ENCODE measurements around the gene ALAS1.
"Not testable (repeated sequence)": the region's sequence is repeated elsewhere in the genome, so short reads cannot be mapped to it uniquely, and the experiment has no call there.

Gene ALAS1

GRCh38 chr3:52197842-52198625 is at the start of gene ALAS1:
ALAS1 (plus strand) TSS chr3:52198160; CDS start chr3:52199242, 1,082 bp downstream.
- no peak for TF ChIP-seq CTCF (IDR thresholded peaks at IDR 0.05; ENCODE audit: low read depth, low read length)
- peak; percentile 64 for DNase-seq (ENCODE audit: extremely low read depth, low read depth)

DNA sequence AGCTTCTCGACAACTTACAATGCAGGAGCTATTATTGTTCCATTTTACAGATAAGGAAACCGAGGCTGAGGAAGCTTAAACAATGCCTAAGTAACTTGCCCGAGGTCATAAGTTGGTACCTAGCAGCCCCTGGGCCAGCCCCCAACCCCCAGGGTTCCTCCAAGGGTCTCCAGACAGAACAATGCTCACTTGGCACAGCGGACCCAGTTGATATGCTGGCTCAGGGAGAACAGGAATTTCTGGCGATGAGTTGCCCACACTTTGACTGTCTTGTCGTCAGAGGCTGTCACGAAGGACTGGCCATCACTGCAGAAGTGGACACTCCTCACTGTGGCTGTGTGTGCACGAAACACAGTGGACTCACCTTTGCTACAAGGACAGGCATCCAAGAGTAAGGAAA is 48.9 kb upstream of the ALAS1 start:
- no peak for TF ChIP-seq CTCF (IDR thresholded peaks at IDR 0.05; ENCODE audit: low read depth, low read length)
- no peak for DNase-seq (ENCODE audit: extremely low read depth, low read depth)

DNA sequence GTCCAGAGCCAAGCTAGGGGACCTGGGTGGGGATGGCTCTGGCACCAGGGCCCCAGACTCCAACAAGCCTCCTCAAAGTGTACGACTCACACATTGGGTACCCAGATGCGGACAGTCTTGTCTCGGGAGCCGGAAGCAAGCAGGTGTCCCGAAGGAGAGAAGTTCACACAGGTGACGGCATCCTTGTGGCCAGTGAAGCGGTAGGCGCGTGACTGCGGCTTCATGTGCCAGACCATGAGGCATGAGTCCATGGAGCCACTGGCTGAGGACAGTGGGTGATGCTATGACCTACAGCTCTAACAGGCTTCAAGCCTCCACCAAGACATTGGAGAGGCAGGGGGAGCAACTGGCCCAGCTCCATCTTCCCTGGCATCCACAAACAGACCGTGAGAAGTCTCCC is 48.2 kb upstream of the ALAS1 start:
- TF ChIP-seq CTCF (IDR thresholded peaks at IDR 0.05; ENCODE audit: low read depth, low read length) = no peak
- DNase-seq (ENCODE audit: extremely low read depth, low read depth) = no peak

GRCh38 chr3:52150357-52150756 is 47.6 kb upstream of the ALAS1 start:
- DNase-seq (ENCODE audit: extremely low read depth, low read depth) = no peak
- TF ChIP-seq CTCF (IDR thresholded peaks at IDR 0.05; ENCODE audit: low read depth, low read length) = no peak

DNA sequence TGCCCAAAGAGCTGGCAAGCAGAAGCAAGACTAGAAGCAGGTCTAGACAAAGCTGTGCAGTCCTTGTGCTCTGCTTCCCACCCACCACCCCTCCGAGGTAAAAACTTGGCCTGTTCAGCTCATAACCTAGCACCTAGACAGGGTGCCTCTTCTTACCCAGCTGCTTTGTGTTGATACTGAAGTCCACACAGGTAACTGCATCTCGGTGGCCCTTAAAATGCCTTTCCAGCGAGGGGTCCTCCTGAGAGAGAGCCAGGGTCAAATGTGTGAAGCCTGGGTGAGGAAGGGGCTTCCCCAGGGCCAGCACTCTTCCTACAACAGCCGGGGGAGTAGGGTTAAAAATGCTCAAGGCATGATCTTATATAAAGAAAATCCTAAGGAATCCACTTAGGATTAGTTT is 47.1 kb upstream of the ALAS1 start:
- no peak for DNase-seq (ENCODE audit: extremely low read depth, low read depth)
- TF ChIP-seq CTCF (IDR thresholded peaks at IDR 0.05; ENCODE audit: low read depth, low read length) = no peak

DNA sequence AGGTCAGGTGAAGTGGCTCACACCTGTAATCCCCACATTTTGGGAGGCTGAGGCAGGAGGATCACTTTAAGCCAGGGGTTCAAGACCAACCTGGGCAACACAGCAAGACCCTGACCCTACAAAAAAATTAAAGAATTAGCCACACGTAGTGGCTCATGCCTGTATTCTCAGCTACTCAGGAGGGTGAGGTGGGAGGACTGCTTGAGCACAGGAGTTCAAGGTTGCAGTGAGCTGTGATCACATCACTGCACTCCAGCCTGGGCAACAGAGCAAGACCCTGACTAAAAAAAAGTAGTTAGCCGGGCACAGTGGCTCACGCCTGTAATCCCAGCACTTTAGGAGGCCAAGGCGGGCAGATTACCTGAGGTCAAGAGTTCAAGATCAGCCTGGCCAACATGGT is 46.0 kb upstream of the ALAS1 start:
- not testable (repeated sequence) for DNase-seq (ENCODE audit: extremely low read depth, low read depth)

DNA sequence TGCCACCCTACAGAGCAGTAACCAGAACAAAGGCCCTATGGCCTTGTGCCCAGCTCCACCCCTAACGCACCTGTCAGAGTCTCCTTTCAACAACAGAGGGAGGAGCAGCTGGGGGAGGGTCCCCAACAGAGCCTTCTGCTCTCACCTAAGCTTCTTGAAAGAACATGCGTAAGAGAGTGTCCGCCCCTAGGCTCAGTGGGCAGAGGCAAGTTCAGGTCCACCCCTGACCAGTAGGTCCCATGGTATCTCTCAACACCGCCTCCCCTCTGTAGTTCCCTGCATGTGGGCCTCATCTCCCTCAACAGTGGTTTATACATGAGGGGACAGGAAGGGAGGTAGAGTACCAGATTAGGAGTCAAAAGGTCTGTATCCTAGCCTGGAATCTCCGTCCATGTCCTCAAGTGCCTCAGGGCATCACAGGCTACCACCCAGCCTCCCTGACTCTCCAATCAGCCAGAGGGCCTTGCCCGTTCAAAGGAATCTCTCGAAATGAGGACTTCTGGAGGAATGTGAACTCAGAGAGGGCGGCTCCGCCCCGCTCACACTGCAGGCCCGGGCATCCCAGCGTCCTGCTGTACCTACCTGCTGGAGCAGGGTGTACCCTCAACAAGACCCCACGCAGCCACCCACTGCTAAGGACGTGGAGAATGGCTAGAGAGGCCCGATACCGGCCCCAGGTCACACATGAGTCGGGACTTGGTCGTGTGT is 44.4 kb upstream of the ALAS1 start:
- DNase-seq (ENCODE audit: extremely low read depth, low read depth) = no peak
- no peak for TF ChIP-seq CTCF (IDR thresholded peaks at IDR 0.05; ENCODE audit: low read depth, low read length)

Measured in AG09319 (cell line).